HEK293 (cell line): ENCODE measurements around the gene IGFL2.

ENCODE experiments used
- CTCF ChIA-PET: fragments of 350-600 bp; formaldehyde crosslinking; extraction: SDS; loops from one replicate; lab custom pipeline; 2021; ENCODE audit warnings: antibody characterized with exemption; lab: Yijun Ruan, JAX
- POLR2A ChIA-PET: fragments of 300-600 bp; formaldehyde crosslinking; extraction: SDS; loops from one replicate; lab custom pipeline; 2020; ENCODE audit warnings: antibody characterized with exemption, inconsistent platforms; lab: Yijun Ruan, JAX
- H3K27ac ChIP-seq: fragments of 200-500 bp; sonication (Bioruptor generic); 2 replicates; pipeline ENCODE4 v1.5.1; 2014; ENCODE audit warnings: low read depth, low read length, control low read depth, inconsistent platforms; ENCODE audit errors: extremely low read depth
- H3K36me3 ChIP-seq, 2 experiments: fragments of 200-500 bp in 1 of 2; sonication (Bioruptor generic) in 1 of 2; 1 replicate in 1 of 2; 2 replicates in 1 of 2; pipeline ENCODE4 v1.5.1; 2014 to 2017; ENCODE audit warnings: inconsistent platforms in 2 of 2, low read length in 2 of 2; ENCODE audit not compliant: control insufficient read depth in 2 of 2, insufficient read depth in 1 of 2
- H3K4me1 ChIP-seq: fragments of 200-500 bp; sonication (Bioruptor generic); 2 replicates; pipeline ENCODE4 v1.5.1; 2014; ENCODE audit warnings: mild to moderate bottlenecking, low read length, inconsistent platforms; ENCODE audit not compliant: control insufficient read depth, insufficient read depth
- H3K4me3 ChIP-seq: 2 replicates; pipeline ENCODE4 v1.5.1; 2011; ENCODE audit warnings: low read depth, mild to moderate bottlenecking, control low read depth, low read length, moderate library complexity
- H3K9me3 ChIP-seq: fragments of 200-500 bp; sonication (Bioruptor generic); 2 replicates; pipeline ENCODE4 v1.5.1; 2014; ENCODE audit warnings: low read depth, low read length, inconsistent platforms; ENCODE audit not compliant: control insufficient read depth, insufficient read depth
- PRDM10 ChIP-seq: fragments of 450-650 bp; formaldehyde crosslinking; IDR thresholded peaks from 2 replicates; pipeline ENCODE4 v1.5.1; 2016; ENCODE audit warnings: missing biosample characterization, missing genetic modification characterization
- SP3 ChIP-seq: fragments of 450-650 bp; formaldehyde crosslinking; IDR thresholded peaks from 2 replicates; pipeline ENCODE4 v1.5.1; 2016; ENCODE audit warnings: missing biosample characterization, missing genetic modification characterization
- ZBTB11 ChIP-seq: fragments of 450-650 bp; formaldehyde crosslinking; conservative IDR thresholded peaks from 2 replicates; pipeline ENCODE4 v1.5.1; 2016; ENCODE audit warnings: low read depth, missing biosample characterization, missing genetic modification characterization
- ZBTB44 ChIP-seq: fragments of 450-650 bp; IDR thresholded peaks from 2 replicates; pipeline ENCODE4 v1.5.1; 2018; ENCODE audit warnings: missing biosample characterization, mild to moderate bottlenecking, missing genetic modification characterization
- ZBTB7A ChIP-seq: fragments of 450-650 bp; formaldehyde crosslinking; IDR thresholded peaks from 2 replicates; pipeline ENCODE4 v1.5.1; 2016; ENCODE audit warnings: low read depth, missing biosample characterization, missing genetic modification characterization
- ZNF140 ChIP-seq: fragments of 450-650 bp; formaldehyde crosslinking; IDR thresholded peaks from 2 replicates; pipeline ENCODE4 v1.5.1; 2016; ENCODE audit warnings: missing biosample characterization, missing genetic modification characterization
- ZNF211 ChIP-seq: fragments of 450-650 bp; formaldehyde crosslinking; IDR thresholded peaks from 2 replicates; pipeline ENCODE4 v1.5.1; 2016; ENCODE audit warnings: low read depth, missing biosample characterization, missing genetic modification characterization
- ZNF239 ChIP-seq: fragments of 450-650 bp; formaldehyde crosslinking; IDR thresholded peaks from 2 replicates; pipeline ENCODE4 v1.5.1; 2016; ENCODE audit warnings: missing biosample characterization, missing genetic modification characterization
- ZNF335 ChIP-seq: fragments of 450-650 bp; formaldehyde crosslinking; conservative IDR thresholded peaks from 2 replicates; pipeline ENCODE4 v1.5.1; 2016; ENCODE audit warnings: missing biosample characterization, missing genetic modification characterization
- ZNF391 ChIP-seq: fragments of 450-650 bp; formaldehyde crosslinking; IDR thresholded peaks from 2 replicates; pipeline ENCODE4 v1.5.1; 2016; ENCODE audit warnings: low read depth, missing biosample characterization, missing genetic modification characterization, borderline replicate concordance
- ZNF473 ChIP-seq: fragments of 450-650 bp; formaldehyde crosslinking; IDR thresholded peaks from 2 replicates; pipeline ENCODE4 v1.5.1; 2017; ENCODE audit warnings: missing biosample characterization, missing genetic modification characterization
- ZNF514 ChIP-seq: fragments of 450-650 bp; formaldehyde crosslinking; IDR thresholded peaks from 2 replicates; pipeline ENCODE4 v1.5.1; 2016; ENCODE audit warnings: missing biosample characterization, missing genetic modification characterization
- ZNF560 ChIP-seq: fragments of 450-650 bp; formaldehyde crosslinking; IDR thresholded peaks from 2 replicates; pipeline ENCODE4 v1.5.1; 2017; ENCODE audit warnings: missing biosample characterization, missing genetic modification characterization, borderline replicate concordance
- ZNF571 ChIP-seq: fragments of 450-650 bp; formaldehyde crosslinking; IDR thresholded peaks from 2 replicates; pipeline ENCODE4 v1.5.0; 2017; ENCODE audit warnings: missing biosample characterization, missing genetic modification characterization
- ZNF596 ChIP-seq: fragments of 450-650 bp; IDR thresholded peaks from 2 replicates; pipeline ENCODE4 v1.5.0; 2018; ENCODE audit warnings: missing biosample characterization, mild to moderate bottlenecking, missing genetic modification characterization, moderate library complexity
- ZSCAN23 ChIP-seq: fragments of 450-650 bp; formaldehyde crosslinking; IDR thresholded peaks from 2 replicates; pipeline ENCODE4 v1.5.1; 2016; ENCODE audit warnings: missing biosample characterization, missing genetic modification characterization
- TF ChIP-seq, protein P1 (sequence below): fragments of 450-650 bp; formaldehyde crosslinking; IDR thresholded peaks from 2 replicates; pipeline ENCODE4 v1.5.1; 2016; ENCODE audit warnings: missing biosample characterization, missing genetic modification characterization

The IGFL2 gene

DNA sequence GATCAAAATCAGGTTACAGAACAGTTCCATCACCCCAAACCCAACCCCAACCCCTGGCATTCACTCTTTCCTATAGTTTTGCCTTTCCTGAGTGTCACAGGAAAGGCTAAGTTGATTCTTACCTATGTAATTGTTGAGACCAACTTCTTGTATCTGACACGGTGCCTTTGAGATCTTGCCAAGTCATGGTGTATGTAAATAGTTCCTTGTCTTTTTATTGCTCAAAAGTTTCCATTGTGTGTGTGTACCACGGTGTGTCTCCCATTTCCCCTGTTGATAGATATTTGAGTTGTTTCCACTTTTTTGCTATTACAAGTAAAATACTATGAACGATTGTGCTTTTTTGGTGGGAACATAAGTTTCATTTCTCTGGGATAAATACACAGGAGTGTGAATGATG is 3.3 kb upstream of the IGFL2 start:
- ChIA-PET POLR2A (no interaction called here), CTCF (no interaction called here)
- Histone ChIP-seq H3K36me3 (no peaks in the 10 kb centered on the region), H3K4me3 (no peak overlapping the region), H3K27ac (no peak overlapping the region), H3K4me1 (peaks cover 17% of the 10 kb centered on the region), H3K9me3 (no peaks in the 10 kb centered on the region)
- TF ChIP-seq ZNF335 (no peak), ZNF514 (tag by site-specific recombination) (no peak), ZBTB7A (tag by site-specific recombination) (no peak), ZNF391 (tag by site-specific recombination) (no peak), ZSCAN23 (tag by site-specific recombination) (no peak), ZNF239 (no peak), ZBTB11 (no peak), ZNF211 (tag by site-specific recombination) (no peak), ZNF596 (tag by site-specific recombination) (no peak), ZBTB44 (no peak), ZNF140 (tag by site-specific recombination) (no peak), PRDM10 (tag by site-specific recombination) (no peak), SP3 (tag by site-specific recombination) (no peak), ZNF571 (tag by site-specific recombination) (no peak), ZNF473 (tag by site-specific recombination) (no peak), ZNF560 (tag by site-specific recombination) (no peak)
- TF ChIP-seq, protein P1, sequence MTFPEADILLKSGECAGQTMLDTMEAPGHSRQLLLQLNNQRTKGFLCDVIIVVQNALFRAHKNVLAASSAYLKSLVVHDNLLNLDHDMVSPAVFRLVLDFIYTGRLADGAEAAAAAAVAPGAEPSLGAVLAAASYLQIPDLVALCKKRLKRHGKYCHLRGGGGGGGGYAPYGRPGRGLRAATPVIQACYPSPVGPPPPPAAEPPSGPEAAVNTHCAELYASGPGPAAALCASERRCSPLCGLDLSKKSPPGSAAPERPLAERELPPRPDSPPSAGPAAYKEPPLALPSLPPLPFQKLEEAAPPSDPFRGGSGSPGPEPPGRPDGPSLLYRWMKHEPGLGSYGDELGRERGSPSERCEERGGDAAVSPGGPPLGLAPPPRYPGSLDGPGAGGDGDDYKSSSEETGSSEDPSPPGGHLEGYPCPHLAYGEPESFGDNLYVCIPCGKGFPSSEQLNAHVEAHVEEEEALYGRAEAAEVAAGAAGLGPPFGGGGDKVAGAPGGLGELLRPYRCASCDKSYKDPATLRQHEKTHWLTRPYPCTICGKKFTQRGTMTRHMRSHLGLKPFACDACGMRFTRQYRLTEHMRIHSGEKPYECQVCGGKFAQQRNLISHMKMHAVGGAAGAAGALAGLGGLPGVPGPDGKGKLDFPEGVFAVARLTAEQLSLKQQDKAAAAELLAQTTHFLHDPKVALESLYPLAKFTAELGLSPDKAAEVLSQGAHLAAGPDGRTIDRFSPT (tag by site-specific recombination), result no peak
